Osteoblast (primary cell): ENCODE measurements around the gene ZNF91. TPM values are rescaled to one million over a fixed set of nuclear protein-coding genes. Genes with fewer than 3 reads are reported as not detected.

Experiments used
- DNase-seq: peaks from one replicate; pipeline ENCODE4 v3.0.0; 2011; ENCODE audit warnings: low spot score, mixed read lengths; ENCODE audit not compliant: insufficient read length; ENCODE audit errors: missing footprints
- H2AFZ ChIP-seq: 2 replicates; pipeline ENCODE4 v1.6.0; 2011; ENCODE audit warnings: mild to moderate bottlenecking, low read length
- H3K27ac ChIP-seq: 2 replicates; pipeline ENCODE4 v1.5.1; 2011; ENCODE audit warnings: mild to moderate bottlenecking, low read depth, low read length, moderate library complexity
- H3K27me3 ChIP-seq: 2 replicates; pipeline ENCODE4 v1.6.0; 2012; ENCODE audit warnings: mild to moderate bottlenecking, control low read depth, inconsistent platforms, low read length, moderate library complexity; ENCODE audit not compliant: insufficient read depth
- H3K36me3 ChIP-seq: 2 replicates; pipeline ENCODE4 v1.5.1; 2011; ENCODE audit warnings: mild to moderate bottlenecking, low read length, control low read depth, moderate library complexity; ENCODE audit not compliant: insufficient read depth
- H3K4me1 ChIP-seq: 2 replicates; pipeline ENCODE4 v1.5.1; 2011; ENCODE audit warnings: mild to moderate bottlenecking, low read length, control low read depth, moderate library complexity; ENCODE audit not compliant: insufficient read depth
- H3K4me2 ChIP-seq: 2 replicates; pipeline ENCODE4 v1.6.0; 2011; ENCODE audit warnings: mild to moderate bottlenecking, low read length; ENCODE audit not compliant: insufficient read depth
- H3K4me3 ChIP-seq: fragments of 200-600 bp; sonication (generic); 3 replicates; pipeline ENCODE4 v1.5.1; 2012; ENCODE audit warnings: mild to moderate bottlenecking, low read length, inconsistent platforms; ENCODE audit not compliant: insufficient read depth
- H3K79me2 ChIP-seq: 2 replicates; pipeline ENCODE4 v1.6.0; 2012; ENCODE audit warnings: mild to moderate bottlenecking, low read length, control low read depth, inconsistent platforms; ENCODE audit not compliant: insufficient read depth
- H3K9me3 ChIP-seq: 2 replicates; pipeline ENCODE4 v1.5.1; 2011; ENCODE audit warnings: low read depth, low read length, control low read depth
- H4K20me1 ChIP-seq: 2 replicates; pipeline ENCODE4 v1.6.0; 2012; ENCODE audit warnings: mild to moderate bottlenecking, low read length, control low read depth; ENCODE audit not compliant: insufficient read depth
- CTCF ChIP-seq: IDR thresholded peaks from 2 replicates; pipeline ENCODE4 v1.5.1; 2011; ENCODE audit warnings: mild to moderate bottlenecking, low read depth, low read length, moderate library complexity; ENCODE audit errors: extremely low read depth
- total RNA-seq: library from RNA; depleted of rRNA; stranded (reverse); fragments of >200 nt; gene quantifications from 2 replicates; pipeline ENCODE4 v1.2.3, GENCODE V29; 2012

The ZNF91 gene
- total RNA-seq, 1 donor: 14.8 TPM

- no peak overlapping the region for H2AFZ ChIP-seq
- TF ChIP-seq CTCF: no peak
- no peaks in the 10 kb centered on the region for H3K9me3 ChIP-seq
- H4K20me1 ChIP-seq: no peaks in the 10 kb centered on the region
- no peaks in the 10 kb centered on the region for H3K36me3 ChIP-seq
- H3K4me2 ChIP-seq: no peak overlapping the region
- H3K79me2 ChIP-seq: no peaks in the 10 kb centered on the region
- no peak overlapping the region for H3K27ac ChIP-seq
- no peaks in the 10 kb centered on the region for H3K4me1 ChIP-seq
- H3K27me3 ChIP-seq: no peaks in the 10 kb centered on the region
- no peak overlapping the region for H3K4me3 ChIP-seq
- no peak for DNase-seq
These were observed 8.5 kb upstream of the ZNF91 start for GRCh38 chr19:23403581-23404324.

- Histone ChIP-seq H3K4me2 (no peak overlapping the region), H2AFZ (no peak overlapping the region), H3K27ac (no peak overlapping the region), H3K36me3 (no peaks in the 10 kb centered on the region), H3K4me1 (no peaks in the 10 kb centered on the region), H3K27me3 (no peaks in the 10 kb centered on the region), H3K4me3 (no peak overlapping the region), H3K9me3 (no peaks in the 10 kb centered on the region), H4K20me1 (no peaks in the 10 kb centered on the region), H3K79me2 (no peaks in the 10 kb centered on the region)
- no peak for TF ChIP-seq CTCF
- no peak for DNase-seq
These were observed 7.8 kb upstream of the ZNF91 start for GRCh38 chr19:23403052-23403451.

GRCh38 chr19:23402388-23402787 lies 7.1 kb upstream of the ZNF91 start:
- Histone ChIP-seq H3K36me3 (no peaks in the 10 kb centered on the region), H3K27ac (no peak overlapping the region), H3K4me1 (no peaks in the 10 kb centered on the region), H3K9me3 (no peaks in the 10 kb centered on the region), H3K4me2 (no peak overlapping the region), H3K79me2 (no peaks in the 10 kb centered on the region), H3K27me3 (no peaks in the 10 kb centered on the region), H3K4me3 (no peak overlapping the region), H4K20me1 (no peaks in the 10 kb centered on the region), H2AFZ (no peak overlapping the region)
- DNase-seq: no peak
- no peak for TF ChIP-seq CTCF

GRCh38 chr19:23401086-23401610 lies 5.9 kb upstream of the ZNF91 start:
- Histone ChIP-seq H3K4me3 (no peak overlapping the region), H3K4me1 (no peaks in the 10 kb centered on the region), H3K27me3 (no peaks in the 10 kb centered on the region), H3K79me2 (no peaks in the 10 kb centered on the region), H3K36me3 (no peaks in the 10 kb centered on the region), H2AFZ (no peak overlapping the region), H3K4me2 (no peak overlapping the region), H4K20me1 (no peaks in the 10 kb centered on the region), H3K27ac (no peak overlapping the region), H3K9me3 (no peaks in the 10 kb centered on the region)
- no peak for TF ChIP-seq CTCF
- DNase-seq: no peak
